K562 (cell line): Measurements from ENCODE around the gene DYNLT2. TPM values are rescaled to one million over a fixed set of nuclear protein-coding genes. Genes with fewer than 3 reads are reported as not detected.

ENCODE experiments used
- AFF1 ChIP-seq, 2 experiments: fragments of 450-650 bp; IDR thresholded peaks; 2 replicates each; pipeline ENCODE4 v1.6.1; 2018; ENCODE audit warnings: mild to moderate bottlenecking in 2 of 2, low read depth in 1 of 2; ENCODE audit not compliant: partially characterized antibody in 2 of 2
- CREBBP ChIP-seq: IDR thresholded peaks from one replicate; pipeline ENCODE4 v1.6.1; 2012; ENCODE audit warnings: low read depth, mild to moderate bottlenecking, control low read depth, inconsistent platforms, low read length
- DNMT1 ChIP-seq: fragments of 450-650 bp; IDR thresholded peaks from 2 replicates; pipeline ENCODE4 v1.6.1; 2016; ENCODE audit warnings: antibody characterized with exemption, mild to moderate bottlenecking
- ELF1 ChIP-seq: fragments of 200-800 bp; sonication (Bioruptor generic); IDR thresholded peaks from 2 replicates; pipeline ENCODE4 v1.6.1; 2016; ENCODE audit warnings: missing genetic modification characterization, missing compliant biosample characterization
- FIP1L1 ChIP-seq: fragments of 200-400 bp; formaldehyde crosslinking; IDR thresholded peaks from 2 replicates; pipeline ENCODE4 v1.6.1; 2018; ENCODE audit warnings: mild to moderate bottlenecking, low read depth, low read length; ENCODE audit not compliant: poor library complexity, severe bottlenecking
- MECOM ChIP-seq: fragments of 250-450 bp; sonication (Bioruptor Pico); IDR thresholded peaks from 2 replicates; pipeline ENCODE4 v1.8.0; 2022; ENCODE audit warnings: inconsistent platforms
- PBX2 ChIP-seq, 2 experiments: IDR thresholded peaks in 1 of 2; conservative IDR thresholded peaks in 1 of 2; 2 replicates each; pipeline ENCODE4 v1.6.1; 2016; ENCODE audit warnings: low read depth in 2 of 2, mild to moderate bottlenecking in 1 of 2, missing compliant biosample characterization in 1 of 2, missing genetic modification characterization in 1 of 2, moderate library complexity in 1 of 2
- PHB ChIP-seq: fragments of 250-450 bp; sonication (Bioruptor Pico); IDR thresholded peaks from 2 replicates; pipeline ENCODE4 v1.5.0; 2021
- POLR2A ChIP-seq: fragments of 450-650 bp; conservative IDR thresholded peaks from 2 replicates; pipeline ENCODE4 v1.6.1; 2016
- TRIM24 ChIP-seq, 2 experiments: fragments of 450-650 bp; IDR thresholded peaks; 2 replicates each; pipeline ENCODE4 v1.6.1; 2016
- U2AF1 ChIP-seq: fragments of 200-400 bp; formaldehyde crosslinking; optimal IDR thresholded peaks from 2 replicates; pipeline ENCODE3; 2017; ENCODE audit warnings: mild to moderate bottlenecking, low read depth, low read length, moderate library complexity
- ZKSCAN8 ChIP-seq: fragments of 200-800 bp; sonication (Bioruptor generic); IDR thresholded peaks from 2 replicates; pipeline ENCODE4 v1.6.1; 2016; ENCODE audit warnings: missing genetic modification characterization, missing compliant biosample characterization
- ZNF445 ChIP-seq: fragments of 250-450 bp; sonication (Bioruptor Pico); IDR thresholded peaks from 2 replicates; pipeline ENCODE4 v1.4.0; 2020; ENCODE audit warnings: low read depth, mild to moderate bottlenecking, moderate library complexity
- ZNF57 ChIP-seq: fragments of 450-650 bp; formaldehyde crosslinking; IDR thresholded peaks from 2 replicates; pipeline ENCODE4 v1.4.0; 2020; ENCODE audit warnings: mild to moderate bottlenecking, moderate library complexity
- polyA plus RNA-seq, 8 experiments: library from polyadenylated mRNA; depleted of rRNA in 4 of 8; stranded (reverse) in 5 of 8; unstranded in 3 of 8; fragments of >200 nt; fragmentation: Nextera tagmentation in 2 of 8; fragmentation: Illumina TruSeq in 1 of 8; extraction: Ambion mirVana in 2 of 8; extraction: Trizol in 1 of 8; gene quantifications; 2 replicates each; pipeline versions ENCODE4 v1.2.1 to v1.2.3, GENCODE V29; 2011 to 2014; ENCODE audit warnings: inconsistent platforms in 1 of 8, missing spikeins in 1 of 8
- total RNA-seq, 7 experiments: library from RNA; depleted of rRNA in 6 of 7; stranded (reverse); fragments of >200 nt in 6 of 7; fragmentation: Illumina TruSeq in 2 of 7; extraction: Trizol in 2 of 7; gene quantifications; 2 replicates each; pipeline versions ENCODE4 v1.2.1 to v1.2.3, GENCODE V29; 2011 to 2021; ENCODE audit warnings: low replicate concordance in 1 of 7
- TF ChIP-seq, protein P1 (sequence below): fragments of 450-650 bp; formaldehyde crosslinking; conservative IDR thresholded peaks from 2 replicates; pipeline ENCODE4 v1.4.0; 2022; ENCODE audit warnings: mild to moderate bottlenecking, missing genetic modification characterization
- TF ChIP-seq, protein P2 (sequence below): sonication (generic); formaldehyde crosslinking; IDR thresholded peaks from 2 replicates; pipeline ENCODE4 v1.8.0; 2022; ENCODE audit warnings: missing genetic modification reagents, mild to moderate bottlenecking, borderline replicate concordance

DYNLT2 gene
- total and polyA plus RNA-seq, 9 of the 15 experiments (the other 6 are each of a cell fraction or from before 2014, with no cell fraction given), result 2.0 to 12.8 (median 6.3) TPM

DNA sequence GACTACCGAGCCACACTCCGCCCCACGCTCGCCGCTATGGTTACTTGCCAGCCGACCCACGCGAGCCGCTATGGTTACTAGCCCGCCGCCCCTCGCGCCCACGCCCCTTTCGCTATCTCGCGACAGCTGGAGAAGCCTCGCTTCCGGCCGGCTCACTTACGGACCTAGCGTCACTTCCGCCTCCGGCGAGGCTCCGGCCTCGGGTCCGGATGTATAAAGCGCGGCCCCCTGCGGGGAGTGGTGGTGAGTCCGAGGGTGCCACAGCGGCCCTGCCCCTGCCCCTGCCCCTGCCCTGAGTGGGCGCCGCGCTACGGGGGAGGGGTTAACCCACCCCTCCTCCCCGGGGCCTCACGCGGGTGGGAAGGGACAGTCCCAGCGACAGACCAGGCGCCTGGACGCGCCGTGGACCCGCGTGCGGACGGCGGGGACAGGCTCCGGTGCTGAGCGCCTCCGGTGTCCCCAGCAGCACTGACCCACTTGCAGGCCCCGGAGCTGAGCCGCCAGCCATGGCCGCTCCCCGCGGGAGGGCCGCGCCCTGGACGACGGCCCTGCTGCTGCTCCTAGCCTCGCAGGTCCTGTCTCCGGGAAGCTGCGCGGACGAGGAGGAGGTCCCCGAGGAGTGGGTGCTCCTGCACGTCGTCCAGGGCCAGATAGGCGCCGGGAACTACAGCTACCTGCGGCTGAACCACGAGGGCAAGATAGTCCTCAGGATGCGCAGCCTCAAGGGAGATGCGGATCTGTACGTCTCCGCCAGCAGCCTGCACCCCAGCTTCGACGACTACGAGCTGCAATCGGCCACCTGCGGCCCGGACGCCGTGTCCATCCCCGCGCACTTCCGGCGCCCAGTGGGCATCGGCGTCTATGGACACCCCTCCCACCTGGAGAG, 49.2 kb downstream of the DYNLT2 start, which contains the start of the genes C6orf120 and WDR27 (continued):
- no peak for TF ChIP-seq PBX2 (CRISPR knock-in tag; IDR thresholded peaks at IDR 0.05; ENCODE audit: low read depth)
- no peak for TF ChIP-seq PBX2 (tag; conservative IDR thresholded peaks at IDR 0.05; ENCODE audit: low read depth)
- no peak for TF ChIP-seq AFF1 (IDR thresholded peaks at IDR 0.05; ENCODE audit: low read depth in 1 of 2, partially characterized antibody in 2 of 2)
- TF ChIP-seq PHB (CRISPR knock-in tag), result no peak; the same call in none of the 2 replicates
- peak; percentile 78 for TF ChIP-seq ELF1 (tag)
- no peak for TF ChIP-seq ZKSCAN8 (CRISPR knock-in tag)
- TF ChIP-seq ZNF57, result no peak
- peak; percentile 81 for TF ChIP-seq U2AF1
- TF ChIP-seq POLR2A, result peak; percentile 96
- TF ChIP-seq, protein P1, sequence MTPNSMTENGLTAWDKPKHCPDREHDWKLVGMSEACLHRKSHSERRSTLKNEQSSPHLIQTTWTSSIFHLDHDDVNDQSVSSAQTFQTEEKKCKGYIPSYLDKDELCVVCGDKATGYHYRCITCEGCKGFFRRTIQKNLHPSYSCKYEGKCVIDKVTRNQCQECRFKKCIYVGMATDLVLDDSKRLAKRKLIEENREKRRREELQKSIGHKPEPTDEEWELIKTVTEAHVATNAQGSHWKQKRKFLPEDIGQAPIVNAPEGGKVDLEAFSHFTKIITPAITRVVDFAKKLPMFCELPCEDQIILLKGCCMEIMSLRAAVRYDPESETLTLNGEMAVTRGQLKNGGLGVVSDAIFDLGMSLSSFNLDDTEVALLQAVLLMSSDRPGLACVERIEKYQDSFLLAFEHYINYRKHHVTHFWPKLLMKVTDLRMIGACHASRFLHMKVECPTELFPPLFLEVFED, result no peak
- TF ChIP-seq FIP1L1, result peak; percentile 73
- TF ChIP-seq MECOM (CRISPR knock-in tag), result no peak
- TF ChIP-seq CREBBP, result no peak
- TF ChIP-seq, protein P2, sequence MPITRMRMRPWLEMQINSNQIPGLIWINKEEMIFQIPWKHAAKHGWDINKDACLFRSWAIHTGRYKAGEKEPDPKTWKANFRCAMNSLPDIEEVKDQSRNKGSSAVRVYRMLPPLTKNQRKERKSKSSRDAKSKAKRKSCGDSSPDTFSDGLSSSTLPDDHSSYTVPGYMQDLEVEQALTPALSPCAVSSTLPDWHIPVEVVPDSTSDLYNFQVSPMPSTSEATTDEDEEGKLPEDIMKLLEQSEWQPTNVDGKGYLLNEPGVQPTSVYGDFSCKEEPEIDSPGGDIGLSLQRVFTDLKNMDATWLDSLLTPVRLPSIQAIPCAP, result no peak
- TF ChIP-seq DNMT1, result no peak
- 0 out of 4 replicates have a peak, but pooled peaks of 1 of the 2 experiments have one; percentile 34 for TF ChIP-seq TRIM24 (IDR thresholded peaks at IDR 0.05)
- no peak for TF ChIP-seq ZNF445
